ENCODE results near the gene ING5.

Gene ING5

GRCh38 chr2:241734467-241735208, 32.8 kb downstream of the ING5 start, which contains the start of gene D2HGDH:
D2HGDH (plus strand) TSS chr2:241734630; CDS start chr2:241735225, 595 bp downstream.
- Histone ChIP-seq H3K79me2 (ENCODE audit: insufficient read depth, low read length) (no peaks in the 10 kb centered on the region), H3F3A (ENCODE audit: insufficient read depth, low read length) (no peaks in the 10 kb centered on the region), H3K27me3 (ENCODE audit: insufficient read depth, low read length) (no peaks in the 10 kb centered on the region), H4K20me1 (ENCODE audit: insufficient read depth, low read length) (no peaks in the 10 kb centered on the region), H2AFZ (ENCODE audit: low read length) (no peak within 1 kb of the TSS), H3K9me3 (ENCODE audit: low read length) (no peaks in the 10 kb centered on the region), H3K4me2 (ENCODE audit: low read length) (peak within 1 kb of the TSS; percentile 86), H3K9ac (ENCODE audit: low read length) (peak within 1 kb of the TSS; percentile 74), H3K4me3 (ENCODE audit: low read depth, low read length, poor library complexity, severe bottlenecking) (peak within 1 kb of the TSS; percentile 90), H3K9me2 (ENCODE audit: low read depth, low read length) (no peaks in the 10 kb centered on the region), H3K4me1 (ENCODE audit: insufficient read depth, low read length, severe bottlenecking) (peaks cover 17% of the 10 kb centered on the region), H3K36me3 (ENCODE audit: insufficient read depth, low read length) (peaks cover 13% of the 10 kb centered on the region; the same call in 1 of the 2 replicates), H3K27ac (ENCODE audit: low read depth, low read length, poor library complexity, severe bottlenecking) (peak within 1 kb of the TSS; percentile 15)
- TF ChIP-seq CTCF (IDR thresholded peaks at IDR 0.05; ENCODE audit: low read length) (no peak), EZH2 (IDR thresholded peaks at IDR 0.05; ENCODE audit: borderline replicate concordance, low read length) (no peak)

- Histone ChIP-seq H3K9ac (ENCODE audit: low read length) (no peak overlapping the region), H3K9me2 (ENCODE audit: low read depth, low read length) (no peaks in the 10 kb centered on the region), H3K4me1 (ENCODE audit: insufficient read depth, low read length, severe bottlenecking) (peaks cover 19% of the 10 kb centered on the region), H3K79me2 (ENCODE audit: insufficient read depth, low read length) (no peaks in the 10 kb centered on the region), H3K4me3 (ENCODE audit: low read depth, low read length, poor library complexity, severe bottlenecking) (no peak overlapping the region), H3K36me3 (ENCODE audit: insufficient read depth, low read length) (peaks cover 18% of the 10 kb centered on the region; the same call in 1 of the 2 replicates), H3K9me3 (ENCODE audit: low read length) (no peaks in the 10 kb centered on the region), H3F3A (ENCODE audit: insufficient read depth, low read length) (no peaks in the 10 kb centered on the region), H3K27me3 (ENCODE audit: insufficient read depth, low read length) (no peaks in the 10 kb centered on the region), H4K20me1 (ENCODE audit: insufficient read depth, low read length) (no peaks in the 10 kb centered on the region), H2AFZ (ENCODE audit: low read length) (no peak overlapping the region), H3K4me2 (ENCODE audit: low read length) (peak overlapping the region; percentile 86; the same call in 1 of the 2 replicates), H3K27ac (ENCODE audit: low read depth, low read length, poor library complexity, severe bottlenecking) (no peak overlapping the region)
- TF ChIP-seq EZH2 (IDR thresholded peaks at IDR 0.05; ENCODE audit: borderline replicate concordance, low read length) (no peak), CTCF (IDR thresholded peaks at IDR 0.05; ENCODE audit: low read length) (no peak)
Observed at GRCh38 chr2:241736111-241736510, 34.3 kb downstream of the ING5 start.

- H3K36me3 ChIP-seq (ENCODE audit: insufficient read depth, low read length) = peaks cover 21% of the 10 kb centered on the region; the same call in 1 of the 2 replicates
- no peaks in the 10 kb centered on the region for H3K9me2 ChIP-seq (ENCODE audit: low read depth, low read length)
- no peak for TF ChIP-seq EZH2 (IDR thresholded peaks at IDR 0.05; ENCODE audit: borderline replicate concordance, low read length)
- TF ChIP-seq CTCF (IDR thresholded peaks at IDR 0.05; ENCODE audit: low read length) = no peak
- H3K4me2 ChIP-seq (ENCODE audit: low read length) = no peak overlapping the region
- H3K9me3 ChIP-seq (ENCODE audit: low read length) = no peaks in the 10 kb centered on the region
- no peaks in the 10 kb centered on the region for H4K20me1 ChIP-seq (ENCODE audit: insufficient read depth, low read length)
- no peaks in the 10 kb centered on the region for H3F3A ChIP-seq (ENCODE audit: insufficient read depth, low read length)
- H3K9ac ChIP-seq (ENCODE audit: low read length) = no peak overlapping the region
- H3K4me1 ChIP-seq (ENCODE audit: insufficient read depth, low read length, severe bottlenecking) = peaks cover 14% of the 10 kb centered on the region
- no peak overlapping the region for H3K27ac ChIP-seq (ENCODE audit: low read depth, low read length, poor library complexity, severe bottlenecking)
- no peaks in the 10 kb centered on the region for H3K27me3 ChIP-seq (ENCODE audit: insufficient read depth, low read length)
- H2AFZ ChIP-seq (ENCODE audit: low read length) = no peak overlapping the region
- no peaks in the 10 kb centered on the region for H3K79me2 ChIP-seq (ENCODE audit: insufficient read depth, low read length)
- no peak overlapping the region for H3K4me3 ChIP-seq (ENCODE audit: low read depth, low read length, poor library complexity, severe bottlenecking)
Observed at GRCh38 chr2:241738040-241738686, 36.3 kb downstream of the ING5 start.
